Measurements from ENCODE around the gene DDN.

DDN gene

GRCh38 chr12:49021292-49021915 is 22.2 kb upstream of the DDN start:
- no peak for DNase-seq (ENCODE audit: low spot score)
- TF ChIP-seq CTCF (IDR thresholded peaks at IDR 0.05; ENCODE audit: extremely low read depth, insufficient read depth, missing control alignments) = no peak
- in situ Hi-C loops (cut with MboI; ENCODE audit: low pct_unique_long_range_greater_than_20kb, low sequenced_read_pairs, unreplicated experiment) = no loop called here

GRCh38 chr12:49020441-49020840 is 21.3 kb upstream of the DDN start:
- in situ Hi-C loops (cut with MboI; ENCODE audit: low pct_unique_long_range_greater_than_20kb, low sequenced_read_pairs, unreplicated experiment) = no loop called here
- DNase-seq (ENCODE audit: low spot score) = no peak
- TF ChIP-seq CTCF (IDR thresholded peaks at IDR 0.05; ENCODE audit: extremely low read depth, insufficient read depth, missing control alignments) = no peak

GRCh38 chr12:49019443-49020324 is 20.5 kb upstream of the DDN start:
- TF ChIP-seq CTCF (IDR thresholded peaks at IDR 0.05; ENCODE audit: extremely low read depth, insufficient read depth, missing control alignments) = peak; percentile 44
- peak; percentile 77 for DNase-seq (ENCODE audit: low spot score)
- in situ Hi-C loops (cut with MboI; ENCODE audit: low pct_unique_long_range_greater_than_20kb, low sequenced_read_pairs, unreplicated experiment) = no loop called here

GRCh38 chr12:49019120-49019430 is 19.9 kb upstream of the DDN start:
- no peak for TF ChIP-seq CTCF (IDR thresholded peaks at IDR 0.05; ENCODE audit: extremely low read depth, insufficient read depth, missing control alignments)
- no peak for DNase-seq (ENCODE audit: low spot score)
- in situ Hi-C loops (cut with MboI; ENCODE audit: low pct_unique_long_range_greater_than_20kb, low sequenced_read_pairs, unreplicated experiment) = no loop called here

- TF ChIP-seq CTCF (IDR thresholded peaks at IDR 0.05; ENCODE audit: extremely low read depth, insufficient read depth, missing control alignments) = peak; percentile 60
- in situ Hi-C loops (cut with MboI; ENCODE audit: low pct_unique_long_range_greater_than_20kb, low sequenced_read_pairs, unreplicated experiment) = no loop called here
- DNase-seq (ENCODE audit: low spot score) = peak; percentile 98
These were observed 19.3 kb upstream of the DDN start, which contains the start of gene PRKAG1 for GRCh38 chr12:49018261-49019119. Gene PRKAG1, minus strand, starts transcription at chr12:49018776. Its CDS starts 36 bp downstream, at chr12:49018740.

GRCh38 chr12:49017891-49018260 is 18.7 kb upstream of the DDN start:
- DNase-seq (ENCODE audit: low spot score) = no peak

More at GRCh38 chr12:49017891-49018260, 18.7 kb upstream of the DDN start:
- in situ Hi-C loops (cut with MboI; ENCODE audit: low pct_unique_long_range_greater_than_20kb, low sequenced_read_pairs, unreplicated experiment) = no loop called here
- TF ChIP-seq CTCF (IDR thresholded peaks at IDR 0.05; ENCODE audit: extremely low read depth, insufficient read depth, missing control alignments) = no peak

Data from GM13977 (cell line).